ENCODE measurements around the gene GNB4. TPM values are rescaled to one million over a fixed set of nuclear protein-coding genes. Genes with fewer than 3 reads are reported as not detected.

Gene GNB4
- total and polyA plus RNA-seq, 2 donors (not counting 3 experiments of a cell fraction or from before 2014, with no cell fraction given) = 30.3 to 62.6 TPM

DNA sequence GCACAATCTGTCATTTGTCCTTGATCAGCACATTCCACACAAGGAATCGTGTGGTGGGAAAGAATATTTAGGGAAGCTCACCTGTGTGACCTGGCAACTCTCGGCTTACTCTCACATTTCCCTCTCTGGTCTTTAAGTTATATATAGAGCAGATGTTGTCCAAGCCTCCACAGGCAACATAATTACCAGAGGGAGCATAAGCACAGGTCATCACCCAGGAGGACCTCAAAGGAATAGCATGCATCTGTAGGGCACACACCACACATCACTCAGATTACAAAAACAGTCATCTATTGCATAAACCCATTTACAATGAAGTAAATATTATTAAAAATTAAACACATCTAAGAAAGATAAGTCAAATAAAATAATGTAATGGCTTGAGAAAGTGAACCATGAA lies 36.5 kb downstream of the GNB4 start:
- Histone ChIP-seq H3K27me3 (ENCODE audit: control insufficient read depth in 2 of 2, insufficient read depth in 2 of 2, low read length in 2 of 2) (no peaks in the 10 kb centered on the region), H3K27ac (ENCODE audit: insufficient read depth, low read depth, low read length) (no peak overlapping the region), H4K20me1 (replicated peaks; ENCODE audit: control insufficient read depth, extremely low read depth, insufficient read depth, low read length) (no peaks in the 10 kb centered on the region), H3K4me2 (ENCODE audit: insufficient read depth, low read length) (no peak overlapping the region), H3K36me3 (ENCODE audit: control insufficient read depth in 2 of 2, extremely low read depth in 1 of 2, insufficient read depth in 2 of 2, low read length in 2 of 2) (peaks cover 25 to 29% of the 10 kb centered on the region in 2 experiments), H2AFZ (ENCODE audit: low read depth, low read length) (no peak overlapping the region), H3K9me3 (replicated peaks; ENCODE audit: control insufficient read depth, insufficient read depth, low read length) (no peaks in the 10 kb centered on the region), H3K9ac (replicated peaks; ENCODE audit: extremely low read depth, insufficient read depth, low read length) (no peak overlapping the region), H3K9me1 (replicated peaks; ENCODE audit: control insufficient read depth, extremely low read depth, insufficient read depth, low read length) (no peaks in the 10 kb centered on the region), H3K4me1 (ENCODE audit: control insufficient read depth, extremely low read depth, insufficient read depth, low read length) (no peaks in the 10 kb centered on the region), H3K4me3 (replicated peaks in 1 of 3; ENCODE audit: insufficient read depth in 1 of 3, low read depth in 1 of 3, low read length in 3 of 3) (no peak overlapping the region), H3K79me2 (ENCODE audit: control insufficient read depth, insufficient read depth, low read length) (peaks cover 2% of the 10 kb centered on the region)
- no peak for TF ChIP-seq FOS (IDR thresholded peaks at IDR 0.05; ENCODE audit: borderline replicate concordance, insufficient read depth, low read length)
- TF ChIP-seq JUN (IDR thresholded peaks at IDR 0.05; ENCODE audit: borderline replicate concordance, insufficient read depth, insufficient read length, low read depth) = no peak
- TF ChIP-seq, protein P1, sequence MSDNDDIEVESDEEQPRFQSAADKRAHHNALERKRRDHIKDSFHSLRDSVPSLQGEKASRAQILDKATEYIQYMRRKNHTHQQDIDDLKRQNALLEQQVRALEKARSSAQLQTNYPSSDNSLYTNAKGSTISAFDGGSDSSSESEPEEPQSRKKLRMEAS (IDR thresholded peaks at IDR 0.05; ENCODE audit: insufficient read depth, insufficient read length) = no peak
- no peak for TF ChIP-seq POLR2A (IDR thresholded peaks at IDR 0.05; ENCODE audit: low read depth, low read length)
- TF ChIP-seq GATA2 (IDR thresholded peaks at IDR 0.05; ENCODE audit: insufficient read depth, insufficient read length, low read depth, low read length) = no peak
- TF ChIP-seq, protein P2, sequence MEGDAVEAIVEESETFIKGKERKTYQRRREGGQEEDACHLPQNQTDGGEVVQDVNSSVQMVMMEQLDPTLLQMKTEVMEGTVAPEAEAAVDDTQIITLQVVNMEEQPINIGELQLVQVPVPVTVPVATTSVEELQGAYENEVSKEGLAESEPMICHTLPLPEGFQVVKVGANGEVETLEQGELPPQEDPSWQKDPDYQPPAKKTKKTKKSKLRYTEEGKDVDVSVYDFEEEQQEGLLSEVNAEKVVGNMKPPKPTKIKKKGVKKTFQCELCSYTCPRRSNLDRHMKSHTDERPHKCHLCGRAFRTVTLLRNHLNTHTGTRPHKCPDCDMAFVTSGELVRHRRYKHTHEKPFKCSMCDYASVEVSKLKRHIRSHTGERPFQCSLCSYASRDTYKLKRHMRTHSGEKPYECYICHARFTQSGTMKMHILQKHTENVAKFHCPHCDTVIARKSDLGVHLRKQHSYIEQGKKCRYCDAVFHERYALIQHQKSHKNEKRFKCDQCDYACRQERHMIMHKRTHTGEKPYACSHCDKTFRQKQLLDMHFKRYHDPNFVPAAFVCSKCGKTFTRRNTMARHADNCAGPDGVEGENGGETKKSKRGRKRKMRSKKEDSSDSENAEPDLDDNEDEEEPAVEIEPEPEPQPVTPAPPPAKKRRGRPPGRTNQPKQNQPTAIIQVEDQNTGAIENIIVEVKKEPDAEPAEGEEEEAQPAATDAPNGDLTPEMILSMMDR (IDR thresholded peaks at IDR 0.05; ENCODE audit: extremely low read depth in 1 of 2, insufficient read depth in 1 of 2, low read depth in 1 of 2, low read length in 2 of 2) = no peak
- TF ChIP-seq EZH2 (IDR thresholded peaks at IDR 0.05; ENCODE audit: borderline replicate concordance, low read depth, low read length, severe bottlenecking) = no peak
- no peak for TF ChIP-seq MYC (IDR thresholded peaks at IDR 0.05; ENCODE audit: low read depth, low read length)
- no peak for TF ChIP-seq POLR2AphosphoS5 (IDR thresholded peaks at IDR 0.05; ENCODE audit: insufficient read depth, low read depth, low read length)
- ChIA-PET CTCF (no interaction called here), POLR2A (no interaction called here)
- DNase-seq (ENCODE audit: low read depth, low spot score) (no peak), FAIRE-seq (no peak)
- intact Hi-C loops (cut with micrococcal nuclease) = no loop called here
- BruUV-seq (replicated peaks) = no TSS peak
- dilution Hi-C loops (cut with MboI; ENCODE audit: extremely low pct_ligation_motif_present, low sequenced_read_pairs) = no loop called here

All from endothelial cell of umbilical vein (primary cell).